HepG2 (cell line): Measurements from ENCODE around the gene ALK. TPM values are rescaled to one million over a fixed set of nuclear protein-coding genes. Genes with fewer than 3 reads are reported as not detected.

Experiments
- ATAC-seq: fragments of 200-7000 bp; cut with Tn5 transposase; 3 replicates; pipeline ENCODE4 v1.9.1; 2020; ENCODE audit warnings: mild to moderate bottlenecking, moderate library complexity
- BruUV-seq: library from RNA; stranded (reverse); fragments of 400-500 nt; replicated peaks from 2 replicates; lab custom pipeline; 2021; lab: Mats Ljungman, UMichigan
- CTCF ChIA-PET: fragments of 300-600 bp; formaldehyde crosslinking; extraction: SDS; loops from one replicate; lab custom pipeline; 2021; ENCODE audit warnings: low total read pairs, inconsistent platforms, low intra/inter-chr PET ratio; lab: Yijun Ruan, JAX
- POLR2A ChIA-PET: fragments of 350-600 bp; sonication (Branson Sonifier 250); formaldehyde crosslinking; loops from one replicate; lab custom pipeline; 2020; ENCODE audit warnings: antibody characterized with exemption, inconsistent platforms; lab: Yijun Ruan, JAX
- DNase-seq: peaks from one replicate; pipeline ENCODE4 v3.0.0-alpha.2; 2015; ENCODE audit warnings: low spot score
- FAIRE-seq: peaks from 3 replicates; lab custom pipeline; 2011; peaks lifted over from hg19 to GRCh38; lab: Jason Lieb, UNC
- H2AFZ ChIP-seq: one replicate; pipeline ENCODE4 v1.6.1; 2011; ENCODE audit warnings: low read length, inconsistent platforms
- H3K27ac ChIP-seq: fragments of 300-600 bp; 3 replicates; pipeline ENCODE4 v1.8.0; 2011; ENCODE audit warnings: mixed run types, mild to moderate bottlenecking, mixed read lengths, low read length, inconsistent platforms; ENCODE audit not compliant: insufficient read depth; ENCODE audit errors: extremely low read length
- H3K27me3 ChIP-seq, 2 experiments: fragments of 200-600 bp in 1 of 2; 2 replicates in 1 of 2; 3 replicates in 1 of 2; pipeline versions ENCODE4 v1.6.0 to v1.8.0; 2011; ENCODE audit warnings: low read length in 2 of 2, mild to moderate bottlenecking in 2 of 2, moderate library complexity in 2 of 2, inconsistent platforms in 1 of 2; ENCODE audit not compliant: insufficient read depth in 2 of 2, control insufficient read depth in 1 of 2
- H3K36me3 ChIP-seq, 2 experiments: fragments of 200-600 bp in 1 of 2; replicated peaks in 1 of 2; 2 replicates in 1 of 2; 3 replicates in 1 of 2; pipeline versions ENCODE4 v1.5.1 to v1.8.0; 2011; ENCODE audit warnings: low read length in 2 of 2, inconsistent platforms in 1 of 2; ENCODE audit not compliant: insufficient read depth in 2 of 2, control insufficient read depth in 1 of 2
- H3K4me1 ChIP-seq: 2 replicates; pipeline ENCODE4 v1.5.1; 2012; ENCODE audit warnings: low read length, inconsistent platforms; ENCODE audit not compliant: insufficient read depth
- H3K4me2 ChIP-seq: 2 replicates; pipeline ENCODE4 v1.6.0; 2011; ENCODE audit warnings: low read depth, low read length, inconsistent platforms
- H3K4me3 ChIP-seq, 3 experiments: fragments of 200-600 bp in 1 of 3; sonication (generic), shearing (Covaris generic) in 1 of 3; replicated peaks in 1 of 3; 2 replicates each; pipeline ENCODE4 v1.5.1; 2011 to 2016; ENCODE audit warnings: low read length in 3 of 3, inconsistent platforms in 2 of 3, low read depth in 2 of 3, mild to moderate bottlenecking in 2 of 3, control low read depth in 1 of 3, mixed read lengths in 1 of 3; ENCODE audit not compliant: insufficient read depth in 1 of 3
- H3K79me2 ChIP-seq: one replicate; pipeline ENCODE4 v1.6.1; 2011; ENCODE audit warnings: low read length, inconsistent platforms; ENCODE audit not compliant: insufficient read depth
- H3K9ac ChIP-seq: 2 replicates; pipeline ENCODE4 v1.6.0; 2011; ENCODE audit warnings: mild to moderate bottlenecking, low read depth, low read length, inconsistent platforms; ENCODE audit not compliant: insufficient read depth
- H3K9me3 ChIP-seq: 2 replicates; pipeline ENCODE4 v1.5.1; 2012; ENCODE audit warnings: mild to moderate bottlenecking, low read length
- H4K20me1 ChIP-seq: 2 replicates; pipeline ENCODE4 v1.6.0; 2011; ENCODE audit warnings: inconsistent platforms, mild to moderate bottlenecking, low read length, moderate library complexity; ENCODE audit not compliant: insufficient read depth
- ETV6 ChIP-seq: sonication (generic); formaldehyde crosslinking; conservative IDR thresholded peaks from 2 replicates; pipeline ENCODE4 v1.4.0; 2020; ENCODE audit warnings: missing genetic modification reagents
- FOXM1 ChIP-seq: sonication (generic); formaldehyde crosslinking; IDR thresholded peaks from 2 replicates; pipeline ENCODE4 v1.5.0; 2020; ENCODE audit warnings: missing genetic modification reagents
- HOXA7 ChIP-seq: sonication (generic); formaldehyde crosslinking; IDR thresholded peaks from 2 replicates; pipeline ENCODE4 v1.8.1; 2022; ENCODE audit warnings: mild to moderate bottlenecking, missing genetic modification reagents, moderate library complexity
- KDM5A ChIP-seq: fragments of 200-600 bp; sonication (generic); IDR thresholded peaks from 2 replicates; pipeline ENCODE4 v1.7.0; 2018; ENCODE audit warnings: antibody characterized with exemption, mild to moderate bottlenecking, low read length, borderline replicate concordance
- ONECUT2 ChIP-seq: sonication (generic); formaldehyde crosslinking; IDR thresholded peaks from 2 replicates; pipeline ENCODE4 v1.4.0; 2020; ENCODE audit warnings: missing genetic modification reagents
- SAFB2 ChIP-seq: sonication (generic); formaldehyde crosslinking; IDR thresholded peaks from 2 replicates; pipeline ENCODE4 v1.5.1; 2020; ENCODE audit warnings: missing genetic modification reagents, low read depth, mild to moderate bottlenecking, borderline replicate concordance
- SRSF9 ChIP-seq: fragments of 200-400 bp; formaldehyde crosslinking; IDR thresholded peaks from 2 replicates; pipeline ENCODE4 v1.6.1; 2018; ENCODE audit warnings: borderline replicate concordance, mild to moderate bottlenecking, low read depth, low read length; ENCODE audit not compliant: insufficient read depth, poor library complexity, severe bottlenecking
- ZBTB20 ChIP-seq: sonication (generic); formaldehyde crosslinking; IDR thresholded peaks from 2 replicates; pipeline ENCODE4 v1.8.1; 2023; ENCODE audit warnings: missing genetic modification reagents, low read depth, mild to moderate bottlenecking, borderline replicate concordance
- ZKSCAN8 ChIP-seq: IDR thresholded peaks from 2 replicates; pipeline ENCODE4 v1.6.1; 2016; ENCODE audit warnings: borderline replicate concordance, missing genetic modification reagents, missing compliant biosample characterization
- ZSCAN12 ChIP-seq: sonication (generic); formaldehyde crosslinking; IDR thresholded peaks from 2 replicates; pipeline ENCODE4 v1.9.0; 2021; ENCODE audit warnings: mild to moderate bottlenecking, missing genetic modification reagents
- WGBS: methylation state at CpG from one replicate; pipeline ENCODE4 v1.1.6; 2017; ENCODE audit warnings: low lambda C conversion rate; 5-methylcytosine and 5-hydroxymethylcytosine counted together
- in situ Hi-C: cut with HindIII; loops from 2 replicates; pipeline ENCODE4 v1.10.0; 2017; ENCODE audit warnings: low pct_unique_long_range_greater_than_20kb; ENCODE audit not compliant: extremely low pct_ligation_motif_present
- intact Hi-C: fragments of 100-400 bp; cut with micrococcal nuclease; formaldehyde crosslinking; loops from one replicate; pipeline ENCODE4 v1.10.0; 2022; ENCODE audit not compliant: unreplicated experiment
- polyA plus RNA-seq, 8 experiments: library from polyadenylated mRNA; depleted of rRNA in 3 of 8; stranded (reverse) in 7 of 8; unstranded in 1 of 8; fragments of >200 nt; fragmentation: Illumina TruSeq in 4 of 8; extraction: Trizol in 4 of 8; gene quantifications; 2 replicates each; pipeline versions ENCODE4 v1.2.1 to v1.2.3, GENCODE V29; 2011 to 2016; ENCODE audit warnings: low read depth in 4 of 8, missing spikeins in 1 of 8, mixed read lengths in 1 of 8; ENCODE audit not compliant: insufficient read depth in 1 of 8
- total RNA-seq, 5 experiments: library from RNA; depleted of rRNA; stranded (reverse); fragments of >200 nt; fragmentation: Illumina TruSeq; extraction: Trizol; gene quantifications; 2 replicates each; pipeline ENCODE4 v1.2.3, GENCODE V29; 2016; ENCODE audit warnings: low read depth in 1 of 5
- TF ChIP-seq, protein P1 (sequence below): sonication (generic); formaldehyde crosslinking; IDR thresholded peaks from 2 replicates; pipeline ENCODE4 v1.4.0; 2020; ENCODE audit warnings: missing genetic modification reagents, low read depth, mild to moderate bottlenecking, borderline replicate concordance
- TF ChIP-seq, protein P2 (sequence below): sonication (generic); formaldehyde crosslinking; IDR thresholded peaks from one replicate; pipeline ENCODE4 v1.5.1; 2020; ENCODE audit warnings: mild to moderate bottlenecking, missing genetic modification reagents; ENCODE audit errors: not compliant biosample characterization

ALK gene
- total and polyA plus RNA-seq, 2 of the 13 experiments (the other 11 are each of a cell fraction or from before 2014, with no cell fraction given), result not detected

DNA sequence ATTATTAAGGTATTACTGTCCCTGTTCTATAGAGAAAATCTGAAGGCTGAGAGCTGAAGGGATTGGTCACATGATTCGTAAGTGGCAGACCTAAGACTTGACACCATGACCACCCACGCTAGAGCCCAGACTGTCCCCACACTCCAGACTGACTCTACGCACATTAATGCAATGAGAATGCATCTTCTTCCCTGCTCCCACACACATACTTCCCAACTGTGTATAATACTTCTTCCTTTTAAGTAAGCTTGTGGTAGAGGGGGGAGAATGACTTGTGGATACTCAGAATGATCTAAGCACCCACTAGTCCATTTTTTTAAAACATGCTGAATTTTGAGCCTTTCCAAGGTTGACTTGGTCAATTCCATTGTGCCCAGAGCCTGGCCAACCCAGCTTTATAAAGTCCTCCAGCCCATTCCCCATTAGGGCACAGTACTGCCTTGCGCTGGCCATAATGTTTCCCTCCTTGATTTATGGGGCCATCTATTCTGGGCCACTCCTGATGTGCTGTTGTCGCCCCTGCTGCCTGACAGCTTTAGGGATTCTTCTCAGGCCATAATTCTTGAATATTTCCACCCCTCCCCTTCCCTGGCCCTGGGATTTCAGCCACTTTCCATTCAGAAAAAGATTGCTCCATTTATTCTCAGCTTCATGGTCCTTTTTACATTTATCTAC, 28.7 kb downstream of the ALK start:
- H4K20me1 ChIP-seq, result no peaks in the 10 kb centered on the region
- no peaks in the 10 kb centered on the region for H3K4me1 ChIP-seq
- BruUV-seq, result no TSS peak
- 4% methylated on average over 5 of the region's 5 CpGs for WGBS
- H3K4me3 ChIP-seq, result no peak overlapping the region
- FAIRE-seq (no peak), DNase-seq (no peak), ATAC-seq (no peak)
- ChIA-PET POLR2A (no interaction called here), CTCF (no interaction called here)
- H3K27ac ChIP-seq, result no peak overlapping the region
- H3K4me2 ChIP-seq, result no peak overlapping the region
- no peak for TF ChIP-seq HOXA7 (CRISPR knock-in tag)
- no peak for TF ChIP-seq FOXM1 (CRISPR knock-in tag)
- TF ChIP-seq SAFB2 (CRISPR knock-in tag), result no peak
- TF ChIP-seq ZBTB20 (CRISPR knock-in tag), result no peak
- no peak for TF ChIP-seq ONECUT2 (CRISPR knock-in tag)
- TF ChIP-seq KDM5A, result no peak
- TF ChIP-seq, protein P1, sequence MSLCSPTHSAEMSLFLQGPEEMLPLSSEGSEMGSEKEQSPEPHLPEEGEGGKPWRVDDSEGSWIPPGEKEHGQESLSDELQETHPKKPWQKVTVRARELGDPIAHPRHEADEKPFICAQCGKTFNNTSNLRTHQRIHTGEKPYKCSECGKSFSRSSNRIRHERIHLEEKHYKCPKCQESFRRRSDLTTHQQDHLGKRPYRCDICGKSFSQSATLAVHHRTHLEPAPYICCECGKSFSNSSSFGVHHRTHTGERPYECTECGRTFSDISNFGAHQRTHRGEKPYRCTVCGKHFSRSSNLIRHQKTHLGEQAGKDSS (CRISPR knock-in tag), result no peak
- TF ChIP-seq SRSF9, result no peak
- TF ChIP-seq ZSCAN12 (CRISPR knock-in tag), result no peak
- TF ChIP-seq, protein P2, sequence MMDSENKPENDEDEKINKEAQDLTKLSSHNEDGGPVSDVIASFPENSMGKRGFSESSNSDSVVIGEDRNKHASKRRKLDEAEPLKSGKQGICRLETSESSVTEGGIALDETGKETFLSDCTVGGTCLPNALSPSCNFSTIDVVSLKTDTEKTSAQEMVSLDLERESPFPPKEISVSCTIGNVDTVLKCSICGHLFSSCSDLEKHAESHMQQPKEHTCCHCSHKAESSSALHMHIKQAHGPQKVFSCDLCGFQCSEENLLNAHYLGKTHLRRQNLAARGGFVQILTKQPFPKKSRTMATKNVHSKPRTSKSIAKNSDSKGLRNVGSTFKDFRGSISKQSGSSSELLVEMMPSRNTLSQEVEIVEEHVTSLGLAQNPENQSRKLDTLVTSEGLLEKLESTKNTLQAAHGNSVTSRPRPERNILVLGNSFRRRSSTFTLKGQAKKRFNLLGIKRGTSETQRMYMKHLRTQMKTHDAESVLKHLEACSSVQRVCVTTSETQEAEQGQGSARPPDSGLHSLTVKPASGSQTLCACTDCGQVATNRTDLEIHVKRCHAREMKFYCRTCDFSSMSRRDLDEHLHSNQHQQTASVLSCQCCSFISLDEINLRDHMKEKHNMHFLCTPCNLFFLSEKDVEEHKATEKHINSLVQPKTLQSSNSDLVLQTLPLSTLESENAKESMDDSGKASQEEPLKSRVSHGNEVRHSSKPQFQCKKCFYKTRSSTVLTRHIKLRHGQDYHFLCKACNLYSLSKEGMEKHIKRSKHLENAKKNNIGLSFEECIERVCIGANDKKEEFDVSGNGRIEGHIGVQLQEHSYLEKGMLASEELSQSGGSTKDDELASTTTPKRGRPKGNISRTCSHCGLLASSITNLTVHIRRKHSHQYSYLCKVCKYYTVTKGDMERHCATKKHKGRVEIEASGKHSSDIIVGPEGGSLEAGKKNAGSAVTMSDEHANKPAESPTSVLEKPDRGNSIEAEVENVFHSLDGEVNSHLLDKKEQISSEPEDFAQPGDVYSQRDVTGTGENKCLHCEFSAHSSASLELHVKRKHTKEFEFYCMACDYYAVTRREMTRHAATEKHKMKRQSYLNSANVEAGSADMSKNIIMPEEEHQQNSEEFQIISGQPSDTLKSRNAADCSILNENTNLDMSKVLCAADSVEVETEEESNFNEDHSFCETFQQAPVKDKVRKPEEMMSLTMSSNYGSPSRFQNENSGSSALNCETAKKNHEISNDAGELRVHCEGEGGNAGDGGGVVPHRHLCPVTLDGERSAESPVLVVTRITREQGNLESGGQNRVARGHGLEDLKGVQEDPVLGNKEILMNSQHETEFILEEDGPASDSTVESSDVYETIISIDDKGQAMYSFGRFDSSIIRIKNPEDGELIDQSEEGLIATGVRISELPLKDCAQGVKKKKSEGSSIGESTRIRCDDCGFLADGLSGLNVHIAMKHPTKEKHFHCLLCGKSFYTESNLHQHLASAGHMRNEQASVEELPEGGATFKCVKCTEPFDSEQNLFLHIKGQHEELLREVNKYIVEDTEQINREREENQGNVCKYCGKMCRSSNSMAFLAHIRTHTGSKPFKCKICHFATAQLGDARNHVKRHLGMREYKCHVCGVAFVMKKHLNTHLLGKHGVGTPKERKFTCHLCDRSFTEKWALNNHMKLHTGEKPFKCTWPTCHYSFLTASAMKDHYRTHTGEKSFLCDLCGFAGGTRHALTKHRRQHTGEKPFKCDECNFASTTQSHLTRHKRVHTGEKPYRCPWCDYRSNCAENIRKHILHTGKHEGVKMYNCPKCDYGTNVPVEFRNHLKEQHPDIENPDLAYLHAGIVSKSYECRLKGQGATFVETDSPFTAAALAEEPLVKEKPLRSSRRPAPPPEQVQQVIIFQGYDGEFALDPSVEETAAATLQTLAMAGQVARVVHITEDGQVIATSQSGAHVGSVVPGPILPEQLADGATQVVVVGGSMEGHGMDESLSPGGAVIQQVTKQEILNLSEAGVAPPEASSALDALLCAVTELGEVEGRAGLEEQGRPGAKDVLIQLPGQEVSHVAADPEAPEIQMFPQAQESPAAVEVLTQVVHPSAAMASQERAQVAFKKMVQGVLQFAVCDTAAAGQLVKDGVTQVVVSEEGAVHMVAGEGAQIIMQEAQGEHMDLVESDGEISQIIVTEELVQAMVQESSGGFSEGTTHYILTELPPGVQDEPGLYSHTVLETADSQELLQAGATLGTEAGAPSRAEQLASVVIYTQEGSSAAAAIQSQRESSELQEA, result no peak
- no peak for TF ChIP-seq ETV6
- no peak for TF ChIP-seq ZKSCAN8 (CRISPR knock-in tag)
- no peaks in the 10 kb centered on the region for H3K9me3 ChIP-seq
- H3K27me3 ChIP-seq, result peaks cover 0 to 5% of the 10 kb centered on the region in 2 experiments; a peak in 3 of 5 replicates
- no peak overlapping the region for H2AFZ ChIP-seq
- in situ Hi-C loops, result no loop called here
- no peaks in the 10 kb centered on the region for H3K79me2 ChIP-seq
- no peak overlapping the region for H3K9ac ChIP-seq
- no peaks in the 10 kb centered on the region for H3K36me3 ChIP-seq
- intact Hi-C loops, result no loop called here
